Right lobe of liver (tissue), 4 donors: ENCODE measurements around the gene CDKAL1.

ENCODE experiments used
- POLR2A ChIP-seq: fragments of 450-650 bp; IDR thresholded peaks from one replicate; pipeline ENCODE4 v1.6.1; 2017; ENCODE audit warnings: antibody characterized with exemption, mild to moderate bottlenecking
- TF ChIP-seq, protein P1 (sequence below), 4 donors: fragments of 200-600 bp in 3 of 4; fragments of 450-650 bp in 1 of 4; IDR thresholded peaks; one replicate each; pipeline versions ENCODE4 v1.5.1 to v1.8.0; 2016 to 2022; ENCODE audit warnings: antibody characterized with exemption in 4 of 4, mild to moderate bottlenecking in 2 of 4
- donor health status: DM: no; HTN: no; CAD: no.
- donor health status: DM: no; HTN: no; CAD: no.
- donor health status: DM: no; HTN: yes; CAD: no.

DNA sequence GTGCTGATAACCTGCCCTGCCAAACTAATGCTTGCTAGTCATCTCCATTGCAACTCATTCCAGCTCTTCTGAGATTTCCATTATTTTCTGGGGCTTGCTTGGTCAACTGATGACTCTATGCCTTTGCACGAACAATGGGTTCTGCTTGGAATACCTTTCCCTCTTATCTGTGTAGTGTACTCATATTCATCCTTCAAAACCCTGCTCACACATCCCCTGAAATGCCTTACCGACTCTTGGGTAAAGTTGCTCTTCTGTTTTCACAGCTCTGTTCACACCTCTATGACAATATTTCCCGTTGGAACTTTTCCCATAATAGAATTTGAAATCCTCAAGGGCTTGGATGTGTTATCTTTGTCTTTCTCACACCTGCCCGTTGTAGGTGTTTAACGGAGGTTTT is 728.2 kb downstream of the CDKAL1 start:
- no peak for TF ChIP-seq POLR2A
- TF ChIP-seq, protein P1, sequence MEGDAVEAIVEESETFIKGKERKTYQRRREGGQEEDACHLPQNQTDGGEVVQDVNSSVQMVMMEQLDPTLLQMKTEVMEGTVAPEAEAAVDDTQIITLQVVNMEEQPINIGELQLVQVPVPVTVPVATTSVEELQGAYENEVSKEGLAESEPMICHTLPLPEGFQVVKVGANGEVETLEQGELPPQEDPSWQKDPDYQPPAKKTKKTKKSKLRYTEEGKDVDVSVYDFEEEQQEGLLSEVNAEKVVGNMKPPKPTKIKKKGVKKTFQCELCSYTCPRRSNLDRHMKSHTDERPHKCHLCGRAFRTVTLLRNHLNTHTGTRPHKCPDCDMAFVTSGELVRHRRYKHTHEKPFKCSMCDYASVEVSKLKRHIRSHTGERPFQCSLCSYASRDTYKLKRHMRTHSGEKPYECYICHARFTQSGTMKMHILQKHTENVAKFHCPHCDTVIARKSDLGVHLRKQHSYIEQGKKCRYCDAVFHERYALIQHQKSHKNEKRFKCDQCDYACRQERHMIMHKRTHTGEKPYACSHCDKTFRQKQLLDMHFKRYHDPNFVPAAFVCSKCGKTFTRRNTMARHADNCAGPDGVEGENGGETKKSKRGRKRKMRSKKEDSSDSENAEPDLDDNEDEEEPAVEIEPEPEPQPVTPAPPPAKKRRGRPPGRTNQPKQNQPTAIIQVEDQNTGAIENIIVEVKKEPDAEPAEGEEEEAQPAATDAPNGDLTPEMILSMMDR (IDR thresholded peaks at IDR 0.05) = no peak
